ENCODE results near the gene NFIL3.
A peak's percentile ranks its signal among the peaks of the same experiment; 100 is the strongest.

NFIL3 gene

DNA sequence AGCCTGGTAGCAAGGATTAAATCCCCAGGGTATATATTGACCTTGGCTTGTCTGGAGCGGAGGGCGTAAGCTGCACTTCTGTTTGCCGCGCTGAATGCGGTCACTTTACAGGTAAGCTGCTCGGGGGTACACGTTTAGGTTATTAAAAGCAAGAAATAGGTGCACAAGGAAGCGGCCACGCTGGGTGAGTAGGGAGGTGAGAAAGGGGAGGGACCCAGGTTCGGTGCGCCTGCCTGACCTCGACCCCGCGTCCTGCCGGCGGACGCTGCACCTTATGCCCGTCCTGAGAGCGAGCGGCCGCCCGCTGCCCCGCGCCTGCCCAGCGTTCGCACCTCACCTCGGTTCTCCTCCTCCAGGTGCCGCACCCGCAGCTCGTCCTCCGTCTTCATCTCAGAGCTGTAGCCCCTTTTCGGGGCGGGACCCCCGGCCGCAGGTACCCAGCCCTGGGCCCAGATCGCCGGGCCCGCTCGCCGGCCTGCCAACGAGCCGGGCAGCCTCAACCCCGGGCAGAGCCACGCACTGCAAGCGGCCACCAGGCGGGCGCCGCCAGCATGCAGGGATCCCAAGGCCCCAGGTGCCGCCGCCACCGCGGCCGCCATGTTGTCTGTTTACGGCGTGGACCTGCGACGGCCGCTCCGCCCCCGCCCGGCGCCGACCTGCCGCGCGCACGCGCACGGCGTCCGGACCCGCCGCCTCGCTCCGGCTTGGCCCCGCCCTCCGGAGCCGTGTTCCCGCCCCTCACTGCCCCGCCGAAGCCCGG lies 62.2 kb downstream of the NFIL3 start, which contains the start of gene AUH:
AUH (minus strand) TSS at position 628 of the 760 bp plus-strand sequence; CDS start at position 599, 29 bp downstream.
- FAIRE-seq, result peak; percentile 66

DNA sequence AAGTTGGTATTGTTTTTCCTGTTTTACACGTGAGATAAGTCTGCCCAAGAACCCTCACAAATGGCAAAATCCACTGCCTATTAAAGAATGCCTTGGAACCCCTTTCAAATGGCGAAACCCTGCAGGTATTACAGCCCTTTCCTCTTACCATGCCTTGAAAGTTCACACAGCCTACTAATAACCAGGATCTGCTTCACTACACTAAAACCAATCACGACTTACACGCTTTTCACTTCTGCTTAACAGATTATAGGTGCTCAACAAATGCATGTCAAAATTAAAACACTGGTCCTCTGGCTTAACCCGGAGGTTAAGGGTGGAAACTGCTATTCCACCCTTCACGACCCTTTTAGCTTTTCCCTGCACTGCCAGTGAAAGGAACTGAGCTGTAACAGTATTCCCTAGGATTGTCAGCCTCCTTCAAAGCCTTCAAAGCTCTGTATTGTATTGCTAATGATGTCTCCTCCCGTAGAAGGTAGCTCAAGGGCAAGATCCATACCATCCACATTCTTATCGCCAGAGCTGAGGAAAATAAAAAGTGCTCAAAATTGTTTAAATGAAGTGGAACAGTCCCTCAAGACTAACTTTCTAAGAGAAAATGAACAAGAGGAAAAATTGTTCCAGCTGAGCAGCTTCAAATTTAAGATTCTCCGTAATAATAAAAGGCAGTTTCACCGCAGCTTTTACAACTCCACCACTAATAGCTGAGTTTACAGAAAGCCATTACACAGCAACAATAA lies 62.9 kb downstream of the NFIL3 start:
- FAIRE-seq, result peak; percentile 87
- no peak for DNase-seq (ENCODE audit: insufficient read length, low spot score)

More for the DNA sequence above, 62.2 kb downstream of the NFIL3 start, which contains the start of gene AUH:
- peak; percentile 86 for DNase-seq (ENCODE audit: insufficient read length, low spot score)

DNA sequence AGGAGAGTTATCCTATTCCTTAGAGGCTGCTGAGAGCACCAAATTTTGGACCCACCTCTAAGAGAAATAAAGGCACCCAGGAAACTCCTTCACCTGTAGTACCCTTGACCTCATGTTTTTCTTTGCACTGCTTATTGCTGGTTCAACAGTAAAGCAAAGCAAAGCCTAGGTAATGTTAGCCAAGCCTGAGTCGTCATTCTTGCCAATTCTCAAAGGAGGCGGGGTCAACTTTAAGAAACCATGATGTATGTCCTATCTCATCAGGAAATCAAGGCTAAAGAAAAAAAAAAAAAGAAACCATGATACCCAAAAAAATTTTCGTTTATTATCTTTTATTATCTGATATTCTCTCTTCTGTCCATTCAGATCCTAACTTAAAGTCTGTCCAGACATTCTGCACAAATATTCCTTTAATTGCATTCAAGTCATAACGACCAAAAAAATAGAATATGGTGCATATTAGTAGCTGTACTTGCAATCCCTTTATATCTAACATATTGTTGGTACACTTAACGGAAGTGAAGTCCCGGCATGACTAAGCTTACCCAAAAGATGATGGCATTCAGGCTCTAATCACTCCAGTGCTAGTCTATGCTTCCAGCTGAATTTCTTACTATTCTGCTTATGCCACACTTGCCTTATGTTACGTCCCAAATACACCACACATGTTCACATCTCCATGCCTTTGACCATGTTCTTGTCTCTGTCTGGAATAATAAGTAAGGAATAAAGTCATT lies 63.7 kb downstream of the NFIL3 start:
- DNase-seq (ENCODE audit: insufficient read length, low spot score), result no peak
- no peak for FAIRE-seq

DNA sequence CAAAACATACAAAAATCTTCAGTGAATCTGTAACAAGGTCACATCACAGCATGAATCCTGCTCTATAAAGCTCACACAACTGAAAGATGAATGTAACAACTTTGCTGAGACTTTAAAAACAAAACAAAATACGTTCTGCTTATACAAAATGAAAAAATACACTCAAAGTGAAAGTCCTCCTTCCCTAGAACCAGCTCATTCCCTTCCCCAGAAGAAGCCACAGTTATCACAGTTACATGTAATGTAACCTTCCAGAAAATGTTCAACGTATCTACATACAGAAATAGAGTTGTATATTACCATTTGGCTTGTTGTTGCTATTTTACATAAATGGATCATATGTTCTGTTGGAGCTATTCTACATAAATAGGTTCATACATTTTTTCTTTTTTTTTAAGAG lies 64.5 kb downstream of the NFIL3 start:
- no peak for DNase-seq (ENCODE audit: insufficient read length, low spot score)
- peak; percentile 68 for FAIRE-seq
